ENCODE data around the gene PIH1D1. TPM values are rescaled to one million over a fixed set of nuclear protein-coding genes. Genes with fewer than 3 reads are reported as not detected.

Gene PIH1D1
- total RNA-seq, 2 experiments from 2014 or later: 124 to 126 TPM

DNA sequence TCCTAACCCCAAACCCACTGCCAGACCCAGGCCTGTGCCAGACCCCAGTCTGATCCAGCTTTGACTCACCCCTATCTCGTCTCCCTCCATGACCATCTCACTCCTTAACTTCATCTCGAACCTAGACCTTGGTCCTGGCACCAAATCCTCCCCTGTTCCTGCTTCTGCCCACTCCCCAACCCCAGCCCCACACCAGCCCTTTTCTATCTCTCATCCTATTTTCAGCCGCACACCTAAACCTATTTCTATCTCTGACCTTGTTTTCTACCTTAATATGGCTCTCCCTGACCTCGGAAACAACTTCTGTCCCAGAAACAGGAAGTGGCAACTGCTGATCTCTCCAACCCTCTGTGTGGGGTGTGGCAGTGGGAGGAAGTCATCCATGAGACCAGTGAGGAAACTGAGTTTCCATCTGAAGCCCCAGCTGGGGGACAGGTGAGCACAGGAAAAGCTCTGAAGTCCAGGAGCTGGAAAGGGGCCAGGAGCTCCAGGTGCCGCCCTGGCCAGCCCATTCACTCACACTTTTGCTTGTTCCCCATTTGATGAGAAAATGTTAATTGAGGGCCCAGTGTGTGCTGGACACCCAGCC lies 42.1 kb downstream of the PIH1D1 start:
- H3K9me3 Mint-ChIP-seq: no peaks in the 10 kb centered on the region
- ATAC-seq: peak; percentile 57
- ChIA-PET CTCF (interaction anchor here (0.7 to 2.2 kb wide), 6 partner anchors 10 to 289 kb away, joined by 3 to 11 read pairs (median 4); no protein-coding TSS in a partner anchor), POLR2A (interaction anchor here (0.6 to 1.2 kb wide), 6 partner anchors 10 to 50 kb away, joined by 3 to 5 read pairs (median 4); partner anchors contain the start of gene PIH1D1)
- no peaks in the 10 kb centered on the region for H3K36me3 Mint-ChIP-seq (ENCODE audit: low read depth)
- intact Hi-C loops (cut with micrococcal nuclease): no loop called here
- TF ChIP-seq CTCF (IDR thresholded peaks at IDR 0.05): no peak
- no peaks in the 10 kb centered on the region for H3K27me3 Mint-ChIP-seq
- H3K4me1 Mint-ChIP-seq (ENCODE audit: low read depth): peaks cover 35% of the 10 kb centered on the region
- peak overlapping the region; percentile 59 for H3K27ac Mint-ChIP-seq
- peak; percentile 36 for DNase-seq
- H3K4me3 Mint-ChIP-seq: peak overlapping the region; percentile 1

DNA sequence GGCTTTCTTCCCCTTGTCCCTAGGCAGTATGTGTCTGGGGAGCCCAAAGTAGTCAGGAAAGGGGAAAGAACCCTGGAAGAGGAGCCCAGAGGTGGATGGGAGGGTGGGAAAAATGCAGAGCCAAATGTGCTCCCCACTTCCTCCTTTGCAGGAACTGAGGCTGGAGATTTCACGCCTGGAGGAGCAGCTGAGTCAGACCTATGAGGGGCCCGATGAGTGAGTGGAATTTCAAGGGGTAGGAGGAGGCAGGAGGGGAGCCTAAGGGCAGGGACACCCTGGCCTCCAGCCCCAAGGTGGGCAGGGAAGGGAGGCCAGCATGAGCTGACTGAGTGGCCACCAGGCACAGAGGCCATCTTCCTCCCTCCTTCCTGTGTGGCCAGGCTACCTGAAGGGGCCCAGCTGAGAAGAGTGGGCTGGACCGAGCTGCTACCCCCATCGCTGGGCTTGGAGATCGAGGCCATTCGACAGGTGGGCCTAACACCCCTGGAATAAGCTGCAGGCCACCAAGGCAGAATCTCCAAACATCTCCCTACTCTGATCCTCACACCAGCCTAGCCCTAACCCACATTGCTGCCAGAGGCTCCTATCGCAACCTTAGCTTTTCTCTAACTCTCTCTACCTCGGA lies 42.7 kb downstream of the PIH1D1 start:
- peak overlapping the region; percentile 1 for H3K4me3 Mint-ChIP-seq
- no peaks in the 10 kb centered on the region for H3K9me3 Mint-ChIP-seq
- H3K27ac Mint-ChIP-seq: peak overlapping the region; percentile 59
- CTCF ChIA-PET: interaction anchor here (0.7 to 2.2 kb wide), 6 partner anchors 10 to 289 kb away, joined by 3 to 11 read pairs (median 4); no protein-coding TSS in a partner anchor
- intact Hi-C loops (cut with micrococcal nuclease): no loop called here
- no peak for TF ChIP-seq CTCF (IDR thresholded peaks at IDR 0.05)
- no peaks in the 10 kb centered on the region for H3K27me3 Mint-ChIP-seq
- POLR2A ChIA-PET: interaction anchor here (0.6 to 1.2 kb wide), 4 partner anchors 11 to 51 kb away, joined by 3 to 5 read pairs (median 4); partner anchors contain the start of gene PIH1D1
- DNase-seq (no peak), ATAC-seq (peak; percentile 40)
- H3K36me3 Mint-ChIP-seq (ENCODE audit: low read depth): no peaks in the 10 kb centered on the region
- H3K4me1 Mint-ChIP-seq (ENCODE audit: low read depth): peaks cover 35% of the 10 kb centered on the region

DNA sequence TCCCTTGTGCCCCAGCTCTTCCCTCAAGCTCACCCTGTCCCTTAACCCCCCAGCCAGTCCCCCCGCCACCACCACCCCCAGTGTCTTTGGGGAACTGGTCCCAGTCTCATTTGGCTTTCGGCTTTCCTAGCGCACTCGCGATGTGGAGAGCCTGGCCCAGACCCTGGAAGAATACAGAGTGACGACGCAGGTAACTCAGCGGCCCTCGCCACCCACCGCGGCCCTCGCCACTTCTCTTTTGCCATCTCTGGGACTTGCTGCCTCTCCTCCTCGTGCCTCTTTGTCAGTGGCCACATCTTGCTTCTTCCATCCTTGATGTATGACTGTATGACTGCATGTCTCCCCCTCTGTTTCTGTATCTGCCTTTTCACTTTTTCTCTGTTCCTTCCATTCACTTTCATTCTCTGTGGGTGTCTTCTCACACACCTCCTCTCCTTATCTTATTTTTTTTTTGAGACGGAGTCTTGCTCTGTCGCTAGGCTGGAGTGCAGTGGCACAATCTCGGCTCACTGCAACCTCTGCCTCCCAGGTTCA lies 44.1 kb downstream of the PIH1D1 start:
- Mint-ChIP-seq H3K27me3 (no peaks in the 10 kb centered on the region), H3K4me3 (no peak overlapping the region), H3K9me3 (no peaks in the 10 kb centered on the region), H3K36me3 (ENCODE audit: low read depth) (no peaks in the 10 kb centered on the region), H3K4me1 (ENCODE audit: low read depth) (peaks cover 35% of the 10 kb centered on the region), H3K27ac (no peak overlapping the region)
- intact Hi-C loops (cut with micrococcal nuclease): no loop called here
- ATAC-seq (no peak), DNase-seq (no peak)
- ChIA-PET POLR2A (interaction anchor here (1.3 kb wide), 1 partner anchor 13 kb away, joined by 3 read pairs; no protein-coding TSS in a partner anchor), CTCF (no interaction called here)
- no peak for TF ChIP-seq CTCF (IDR thresholded peaks at IDR 0.05)

DNA sequence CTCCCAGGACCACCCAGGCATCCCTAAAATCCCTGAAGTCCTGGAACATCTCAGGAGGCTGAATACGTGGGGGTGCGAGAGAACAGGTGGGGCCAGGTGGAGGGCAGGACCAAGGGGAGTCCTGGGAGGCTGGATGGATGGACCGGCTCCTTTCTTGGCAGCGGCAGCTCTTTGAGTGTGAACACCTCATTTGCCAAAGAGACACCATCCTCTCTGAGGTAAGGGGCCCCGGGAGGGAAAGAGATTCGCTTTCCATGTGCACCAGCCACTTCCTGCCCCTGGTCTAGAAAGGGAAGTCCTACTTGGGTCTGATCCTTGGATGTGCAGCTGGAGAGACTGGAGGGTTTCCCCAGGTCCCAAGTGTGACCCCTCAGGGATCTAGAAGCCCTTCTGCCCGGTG lies 44.5 kb downstream of the PIH1D1 start:
- no peak overlapping the region for H3K27ac Mint-ChIP-seq
- ChIA-PET CTCF (interaction anchor here (1.0 to 2.2 kb wide), 3 partner anchors 15 to 180 kb away, joined by 3 to 17 read pairs (median 5); no protein-coding TSS in a partner anchor), POLR2A (interaction anchor here (1.2 to 1.3 kb wide), 2 partner anchors 14 to 20 kb away, joined by 3 read pairs; no protein-coding TSS in a partner anchor)
- H3K27me3 Mint-ChIP-seq: no peaks in the 10 kb centered on the region
- DNase-seq (no peak), ATAC-seq (no peak)
- no peak overlapping the region for H3K4me3 Mint-ChIP-seq
- intact Hi-C loops (cut with micrococcal nuclease): no loop called here
- H3K36me3 Mint-ChIP-seq (ENCODE audit: low read depth): no peaks in the 10 kb centered on the region
- no peaks in the 10 kb centered on the region for H3K9me3 Mint-ChIP-seq
- TF ChIP-seq CTCF (IDR thresholded peaks at IDR 0.05): no peak
- H3K4me1 Mint-ChIP-seq (ENCODE audit: low read depth): peaks cover 35% of the 10 kb centered on the region

Measured in activated CD8-positive, alpha-beta T cell treated with anti-CD3 and anti-CD28 coated beads for 36 hours (primary cell).